HEK293 (cell line): Measurements from ENCODE around the gene NUDCD2.
A peak's percentile ranks its signal among the peaks of the same experiment; 100 is the strongest.
"Not testable (repeated sequence)": the region's sequence is repeated elsewhere in the genome, so short reads cannot be mapped to it uniquely, and the experiment has no call there.

Experiments used
- CTCF ChIA-PET: fragments of 350-600 bp; formaldehyde crosslinking; extraction: SDS; loops from one replicate; lab custom pipeline; 2021; ENCODE audit warnings: antibody characterized with exemption; lab: Yijun Ruan, JAX
- POLR2A ChIA-PET: fragments of 300-600 bp; formaldehyde crosslinking; extraction: SDS; loops from one replicate; lab custom pipeline; 2020; ENCODE audit warnings: antibody characterized with exemption, inconsistent platforms; lab: Yijun Ruan, JAX
- H3K27ac ChIP-seq: fragments of 200-500 bp; sonication (Bioruptor generic); 2 replicates; pipeline ENCODE4 v1.5.1; 2014; ENCODE audit warnings: low read depth, low read length, control low read depth, inconsistent platforms; ENCODE audit errors: extremely low read depth
- H3K36me3 ChIP-seq, 2 experiments: fragments of 200-500 bp in 1 of 2; sonication (Bioruptor generic) in 1 of 2; 1 replicate in 1 of 2; 2 replicates in 1 of 2; pipeline ENCODE4 v1.5.1; 2014 to 2017; ENCODE audit warnings: inconsistent platforms in 2 of 2, low read length in 2 of 2; ENCODE audit not compliant: control insufficient read depth in 2 of 2, insufficient read depth in 1 of 2
- H3K4me1 ChIP-seq: fragments of 200-500 bp; sonication (Bioruptor generic); 2 replicates; pipeline ENCODE4 v1.5.1; 2014; ENCODE audit warnings: mild to moderate bottlenecking, low read length, inconsistent platforms; ENCODE audit not compliant: control insufficient read depth, insufficient read depth
- H3K4me3 ChIP-seq: 2 replicates; pipeline ENCODE4 v1.5.1; 2011; ENCODE audit warnings: low read depth, mild to moderate bottlenecking, control low read depth, low read length, moderate library complexity
- H3K9me3 ChIP-seq: fragments of 200-500 bp; sonication (Bioruptor generic); 2 replicates; pipeline ENCODE4 v1.5.1; 2014; ENCODE audit warnings: low read depth, low read length, inconsistent platforms; ENCODE audit not compliant: control insufficient read depth, insufficient read depth
- BCL11B ChIP-seq: fragments of 450-650 bp; formaldehyde crosslinking; IDR thresholded peaks from 2 replicates; pipeline ENCODE4 v1.5.1; 2016; ENCODE audit warnings: low read depth, missing biosample characterization, missing genetic modification characterization
- HOXD13 ChIP-seq: sonication (generic); formaldehyde crosslinking; IDR thresholded peaks from 2 replicates; pipeline ENCODE4 v1.8.0; 2022; ENCODE audit warnings: missing genetic modification reagents, borderline replicate concordance
- IKZF3 ChIP-seq: fragments of 450-650 bp; IDR thresholded peaks from 2 replicates; pipeline ENCODE4 v1.5.0; 2018; ENCODE audit warnings: missing biosample characterization, mild to moderate bottlenecking, missing genetic modification characterization, moderate library complexity
- PRDM1 ChIP-seq: fragments of 450-650 bp; formaldehyde crosslinking; IDR thresholded peaks from 2 replicates; pipeline ENCODE4; 2016; ENCODE audit warnings: missing biosample characterization, missing genetic modification characterization
- PRDM6 ChIP-seq: fragments of 450-650 bp; formaldehyde crosslinking; IDR thresholded peaks from 2 replicates; pipeline ENCODE4 v1.5.1; 2017; ENCODE audit warnings: missing biosample characterization, missing genetic modification characterization
- SCRT2 ChIP-seq: fragments of 450-650 bp; formaldehyde crosslinking; IDR thresholded peaks from 2 replicates; pipeline ENCODE4 v1.5.1; 2016; ENCODE audit warnings: missing biosample characterization, missing genetic modification characterization
- SP2 ChIP-seq: fragments of 450-650 bp; formaldehyde crosslinking; IDR thresholded peaks from 2 replicates; pipeline ENCODE4 v1.5.1; 2016; ENCODE audit warnings: missing biosample characterization, missing genetic modification characterization
- ZBTB17 ChIP-seq: fragments of 450-650 bp; formaldehyde crosslinking; IDR thresholded peaks from 2 replicates; pipeline ENCODE4 v1.5.1; 2016; ENCODE audit warnings: missing biosample characterization, missing genetic modification characterization
- ZBTB20 ChIP-seq: fragments of 450-650 bp; formaldehyde crosslinking; IDR thresholded peaks from 2 replicates; pipeline ENCODE4 v1.5.1; 2016; ENCODE audit warnings: missing biosample characterization, missing genetic modification characterization
- ZNF133 ChIP-seq: fragments of 450-650 bp; formaldehyde crosslinking; IDR thresholded peaks from 2 replicates; pipeline ENCODE4 v1.5.1; 2016; ENCODE audit warnings: missing biosample characterization, missing genetic modification characterization
- ZNF175 ChIP-seq: fragments of 450-650 bp; formaldehyde crosslinking; IDR thresholded peaks from 2 replicates; pipeline ENCODE4 v1.5.1; 2016; ENCODE audit warnings: missing biosample characterization, missing genetic modification characterization
- ZNF202 ChIP-seq: fragments of 450-650 bp; formaldehyde crosslinking; IDR thresholded peaks from 2 replicates; pipeline ENCODE4 v1.5.1; 2016; ENCODE audit warnings: missing biosample characterization, missing genetic modification characterization, borderline replicate concordance
- ZNF221 ChIP-seq: fragments of 450-650 bp; formaldehyde crosslinking; IDR thresholded peaks from 2 replicates; pipeline ENCODE4 v1.5.1; 2017; ENCODE audit warnings: missing biosample characterization, missing genetic modification characterization, borderline replicate concordance
- ZNF24 ChIP-seq: fragments of 450-650 bp; formaldehyde crosslinking; IDR thresholded peaks from 2 replicates; pipeline ENCODE4 v1.5.1; 2016; ENCODE audit warnings: missing biosample characterization, missing genetic modification characterization
- ZNF266 ChIP-seq: fragments of 450-650 bp; formaldehyde crosslinking; IDR thresholded peaks from 2 replicates; pipeline ENCODE4 v1.5.1; 2016; ENCODE audit warnings: missing biosample characterization, missing genetic modification characterization, low read depth
- ZNF335 ChIP-seq: fragments of 450-650 bp; formaldehyde crosslinking; conservative IDR thresholded peaks from 2 replicates; pipeline ENCODE4 v1.5.1; 2016; ENCODE audit warnings: missing biosample characterization, missing genetic modification characterization
- ZNF555 ChIP-seq: fragments of 450-650 bp; formaldehyde crosslinking; conservative IDR thresholded peaks from 2 replicates; pipeline ENCODE4 v1.5.1; 2017; ENCODE audit warnings: missing biosample characterization, mild to moderate bottlenecking, missing genetic modification characterization, inconsistent platforms
- ZNF571 ChIP-seq: fragments of 450-650 bp; formaldehyde crosslinking; IDR thresholded peaks from 2 replicates; pipeline ENCODE4 v1.5.0; 2017; ENCODE audit warnings: missing biosample characterization, missing genetic modification characterization
- ZNF596 ChIP-seq: fragments of 450-650 bp; IDR thresholded peaks from 2 replicates; pipeline ENCODE4 v1.5.0; 2018; ENCODE audit warnings: missing biosample characterization, mild to moderate bottlenecking, missing genetic modification characterization, moderate library complexity
- ZNF600 ChIP-seq: fragments of 450-650 bp; formaldehyde crosslinking; IDR thresholded peaks from 2 replicates; pipeline ENCODE4 v1.5.1; 2016; ENCODE audit warnings: missing biosample characterization, missing genetic modification characterization
- ZNF621 ChIP-seq: fragments of 450-650 bp; formaldehyde crosslinking; IDR thresholded peaks from 2 replicates; pipeline ENCODE4 v1.5.1; 2017; ENCODE audit warnings: missing biosample characterization, missing genetic modification characterization
- ZNF623 ChIP-seq: fragments of 450-650 bp; formaldehyde crosslinking; IDR thresholded peaks from 2 replicates; pipeline ENCODE4 v1.5.1; 2016; ENCODE audit warnings: missing biosample characterization, missing genetic modification characterization
- ZNF76 ChIP-seq: fragments of 450-650 bp; formaldehyde crosslinking; IDR thresholded peaks from 2 replicates; pipeline ENCODE4; 2016; ENCODE audit warnings: low read depth, missing biosample characterization, missing genetic modification characterization, borderline replicate concordance
- ZSCAN4 ChIP-seq: fragments of 450-650 bp; formaldehyde crosslinking; IDR thresholded peaks from 2 replicates; pipeline ENCODE4 v1.5.1; 2017; ENCODE audit warnings: missing biosample characterization, missing genetic modification characterization
- ZXDB ChIP-seq: fragments of 450-650 bp; formaldehyde crosslinking; IDR thresholded peaks from 2 replicates; pipeline ENCODE4 v1.5.1; 2016; ENCODE audit warnings: missing biosample characterization, missing genetic modification characterization

NUDCD2 gene

GRCh38 chr5:163436515-163436914 lies 23.4 kb downstream of the NUDCD2 start:
- ChIA-PET CTCF (no interaction called here), POLR2A (interaction anchor here (1.0 kb wide), 1 partner anchor 24 kb away, joined by 3 read pairs; the partner anchor contains the start of gene HMMR)
- no peaks in the 10 kb centered on the region for H3K9me3 ChIP-seq
- no peak overlapping the region for H3K27ac ChIP-seq
- H3K4me3 ChIP-seq: no peak overlapping the region
- H3K4me1 ChIP-seq: peaks cover 5% of the 10 kb centered on the region; the same call in 1 of the 2 replicates
- peaks cover 13 to 27% of the 10 kb centered on the region in 2 experiments; a peak in 2 of 3 replicates for H3K36me3 ChIP-seq
- no peak for TF ChIP-seq ZNF175 (tag by site-specific recombination)
- no peak for TF ChIP-seq ZNF24 (tag by site-specific recombination)
- TF ChIP-seq ZNF266: no peak
- TF ChIP-seq ZNF623 (tag by site-specific recombination): no peak
- TF ChIP-seq ZNF621 (tag by site-specific recombination): no peak
- TF ChIP-seq ZBTB17 (tag by site-specific recombination): 0 out of 2 replicates have a peak, but pooled peaks have one; percentile 31
- TF ChIP-seq ZXDB (tag by site-specific recombination): no peak
- peak; percentile 92 for TF ChIP-seq PRDM1

GRCh38 chr5:163434401-163434866 lies 25.5 kb downstream of the NUDCD2 start:
- ChIA-PET CTCF (interaction anchor here (0.6 to 0.9 kb wide), 2 partner anchors 26 to 87 kb away, joined by 3 to 6 read pairs; no protein-coding TSS in a partner anchor), POLR2A (no interaction called here)
- peak; percentile 63 for TF ChIP-seq ZNF335 (tag by site-specific recombination)
- 0 out of 2 replicates have a peak, but pooled peaks have one; percentile 39 for TF ChIP-seq IKZF3
- no peak for TF ChIP-seq BCL11B
- Histone ChIP-seq H3K27ac (no peak overlapping the region), H3K36me3 (peaks cover 0 to 7% of the 10 kb centered on the region in 2 experiments; a peak in 1 of 3 replicates), H3K9me3 (no peaks in the 10 kb centered on the region), H3K4me3 (no peak overlapping the region), H3K4me1 (peaks cover 4% of the 10 kb centered on the region; the same call in 1 of the 2 replicates)

GRCh38 chr5:163433271-163433670 lies 26.6 kb downstream of the NUDCD2 start:
- ChIA-PET POLR2A (no interaction called here), CTCF (no interaction called here)

GRCh38 chr5:163432544-163432943 lies 27.4 kb downstream of the NUDCD2 start:
- no peaks in the 10 kb centered on the region; the same call in 1 of the 2 replicates for H3K4me1 ChIP-seq
- ChIA-PET POLR2A (no interaction called here), CTCF (no interaction called here)
- TF ChIP-seq PRDM6: no peak
- no peak for TF ChIP-seq HOXD13 (CRISPR knock-in tag)
- TF ChIP-seq ZBTB20 (tag by site-specific recombination): no peak
- no peak for TF ChIP-seq ZNF623 (tag by site-specific recombination)
- no peak for TF ChIP-seq ZNF76 (tag by site-specific recombination)
- no peak for TF ChIP-seq ZNF596
- TF ChIP-seq ZNF571: no peak
- no peak for TF ChIP-seq ZNF202
- no peak for TF ChIP-seq ZNF555
- no peak for TF ChIP-seq ZNF600 (tag by site-specific recombination)
- TF ChIP-seq SP2 (tag by site-specific recombination): no peak
- no peak for TF ChIP-seq SCRT2
- no peak for TF ChIP-seq ZNF133
- no peaks in the 10 kb centered on the region for H3K9me3 ChIP-seq
- no peak overlapping the region for H3K4me3 ChIP-seq
- no peak overlapping the region for H3K27ac ChIP-seq
- H3K36me3 ChIP-seq: no peaks in the 10 kb centered on the region

More at GRCh38 chr5:163433271-163433670, 26.6 kb downstream of the NUDCD2 start:
- Histone ChIP-seq H3K4me3 (no peak overlapping the region), H3K9me3 (no peaks in the 10 kb centered on the region), H3K4me1 (no peaks in the 10 kb centered on the region; the same call in 1 of the 2 replicates), H3K27ac (no peak overlapping the region), H3K36me3 (no peaks in the 10 kb centered on the region)
- TF ChIP-seq ZSCAN4 (tag by site-specific recombination): peak; percentile 63
- no peak for TF ChIP-seq ZNF221 (tag by site-specific recombination)

GRCh38 chr5:163426128-163426527 lies 33.8 kb downstream of the NUDCD2 start:
- H3K4me3 ChIP-seq, H3K27ac ChIP-seq, H3K9me3 ChIP-seq, POLR2A ChIA-PET, H3K4me1 ChIP-seq, H3K36me3 ChIP-seq: not testable (repeated sequence)
- CTCF ChIA-PET: interaction anchor here (0.6 kb wide), 1 partner anchor 13 kb away, joined by 3 read pairs; no protein-coding TSS in a partner anchor
